HepG2 (cell line): ENCODE results near the gene MIF. TPM values are rescaled to one million over a fixed set of nuclear protein-coding genes. Genes with fewer than 3 reads are reported as not detected.

ENCODE experiments used
- DNMT3B ChIP-seq: conservative IDR thresholded peaks from 2 replicates; pipeline ENCODE4 v1.6.1; 2016; ENCODE audit warnings: missing biosample characterization, control low read depth
- HMGA1 ChIP-seq: sonication (generic); formaldehyde crosslinking; conservative IDR thresholded peaks from 2 replicates; pipeline ENCODE4 v1.4.0; 2020; ENCODE audit warnings: missing genetic modification reagents
- SSRP1 ChIP-seq: IDR thresholded peaks from 2 replicates; pipeline ENCODE4 v1.6.1; 2016; ENCODE audit warnings: control low read depth
- ZMYM2 ChIP-seq: sonication (generic); formaldehyde crosslinking; IDR thresholded peaks from 2 replicates; pipeline ENCODE4 v1.8.0; 2022; ENCODE audit warnings: mild to moderate bottlenecking, missing genetic modification reagents
- ZNF234 ChIP-seq: sonication (generic); formaldehyde crosslinking; conservative IDR thresholded peaks from 2 replicates; pipeline ENCODE4 v1.5.1; 2020; ENCODE audit warnings: mild to moderate bottlenecking, missing genetic modification reagents
- ZNF335 ChIP-seq: sonication (generic); formaldehyde crosslinking; IDR thresholded peaks from 2 replicates; pipeline ENCODE4 v1.4.0; 2020; ENCODE audit warnings: missing genetic modification reagents
- ZNF337 ChIP-seq: sonication (generic); formaldehyde crosslinking; IDR thresholded peaks from 2 replicates; pipeline ENCODE4 v1.5.1; 2020; ENCODE audit warnings: missing genetic modification reagents, low read depth, mild to moderate bottlenecking, borderline replicate concordance
- ZNF383 ChIP-seq: sonication (generic); formaldehyde crosslinking; IDR thresholded peaks from 2 replicates; pipeline ENCODE4 v1.4.0; 2020; ENCODE audit warnings: missing genetic modification reagents, mild to moderate bottlenecking, borderline replicate concordance
- ZNF549 ChIP-seq: sonication (generic); formaldehyde crosslinking; IDR thresholded peaks from 2 replicates; pipeline ENCODE4 v1.5.0; 2020; ENCODE audit warnings: missing genetic modification reagents
- ZNF780A ChIP-seq: sonication (generic); formaldehyde crosslinking; IDR thresholded peaks from 2 replicates; pipeline ENCODE4 v1.8.0; 2022; ENCODE audit warnings: mild to moderate bottlenecking, missing genetic modification reagents, moderate library complexity
- ZZZ3 ChIP-seq: sonication (generic); formaldehyde crosslinking; IDR thresholded peaks from 2 replicates; pipeline ENCODE4 v1.4.0; 2020; ENCODE audit warnings: missing genetic modification reagents, mild to moderate bottlenecking, borderline replicate concordance
- polyA plus RNA-seq, 8 experiments: library from polyadenylated mRNA; depleted of rRNA in 3 of 8; stranded (reverse) in 7 of 8; unstranded in 1 of 8; fragments of >200 nt; fragmentation: Illumina TruSeq in 4 of 8; extraction: Trizol in 4 of 8; gene quantifications; 2 replicates each; pipeline versions ENCODE4 v1.2.1 to v1.2.3, GENCODE V29; 2011 to 2016; ENCODE audit warnings: low read depth in 4 of 8, missing spikeins in 1 of 8, mixed read lengths in 1 of 8; ENCODE audit not compliant: insufficient read depth in 1 of 8
- total RNA-seq, 5 experiments: library from RNA; depleted of rRNA; stranded (reverse); fragments of >200 nt; fragmentation: Illumina TruSeq; extraction: Trizol; gene quantifications; 2 replicates each; pipeline ENCODE4 v1.2.3, GENCODE V29; 2016; ENCODE audit warnings: low read depth in 1 of 5
- TF ChIP-seq, protein P1 (sequence below): sonication (generic); formaldehyde crosslinking; IDR thresholded peaks from 2 replicates; pipeline ENCODE4 v1.4.0; 2020; ENCODE audit warnings: mild to moderate bottlenecking, missing genetic modification reagents
- TF ChIP-seq, protein P2 (sequence below): sonication (generic); formaldehyde crosslinking; IDR thresholded peaks from 2 replicates; pipeline ENCODE4 v1.8.1; 2023; ENCODE audit warnings: mild to moderate bottlenecking, inconsistent platforms, moderate library complexity, missing genetic modification reagents, borderline replicate concordance
- TF ChIP-seq, protein P3 (sequence below): sonication (generic); formaldehyde crosslinking; IDR thresholded peaks from 2 replicates; pipeline ENCODE4 v1.8.0; 2022; ENCODE audit warnings: mild to moderate bottlenecking, missing genetic modification reagents, borderline replicate concordance
- TF ChIP-seq, protein P4 (sequence below): sonication (generic); formaldehyde crosslinking; IDR thresholded peaks from 2 replicates; pipeline ENCODE4 v1.5.0; 2020; ENCODE audit warnings: missing genetic modification reagents
- TF ChIP-seq, protein P5 (sequence below): sonication (generic); formaldehyde crosslinking; IDR thresholded peaks from 2 replicates; pipeline ENCODE4 v1.8.0; 2022; ENCODE audit warnings: mild to moderate bottlenecking, missing genetic modification reagents, moderate library complexity
- TF ChIP-seq, protein P6 (sequence below): sonication (generic); formaldehyde crosslinking; IDR thresholded peaks from 2 replicates; pipeline ENCODE4 v1.8.0; 2022; ENCODE audit warnings: mild to moderate bottlenecking, missing genetic modification reagents, moderate library complexity
- TF ChIP-seq, protein P7 (sequence below): IDR thresholded peaks from 2 replicates; pipeline ENCODE4 v1.6.1; 2016; ENCODE audit warnings: low read depth, control low read depth
- TF ChIP-seq, protein P8 (sequence below): sonication (generic); formaldehyde crosslinking; IDR thresholded peaks from 2 replicates; pipeline ENCODE4 v1.4.0; 2020; ENCODE audit warnings: missing genetic modification reagents

The MIF gene
- total and polyA plus RNA-seq, 2 of the 13 experiments (the other 11 are each of a cell fraction or from before 2014, with no cell fraction given): 634 to 675 TPM

DNA sequence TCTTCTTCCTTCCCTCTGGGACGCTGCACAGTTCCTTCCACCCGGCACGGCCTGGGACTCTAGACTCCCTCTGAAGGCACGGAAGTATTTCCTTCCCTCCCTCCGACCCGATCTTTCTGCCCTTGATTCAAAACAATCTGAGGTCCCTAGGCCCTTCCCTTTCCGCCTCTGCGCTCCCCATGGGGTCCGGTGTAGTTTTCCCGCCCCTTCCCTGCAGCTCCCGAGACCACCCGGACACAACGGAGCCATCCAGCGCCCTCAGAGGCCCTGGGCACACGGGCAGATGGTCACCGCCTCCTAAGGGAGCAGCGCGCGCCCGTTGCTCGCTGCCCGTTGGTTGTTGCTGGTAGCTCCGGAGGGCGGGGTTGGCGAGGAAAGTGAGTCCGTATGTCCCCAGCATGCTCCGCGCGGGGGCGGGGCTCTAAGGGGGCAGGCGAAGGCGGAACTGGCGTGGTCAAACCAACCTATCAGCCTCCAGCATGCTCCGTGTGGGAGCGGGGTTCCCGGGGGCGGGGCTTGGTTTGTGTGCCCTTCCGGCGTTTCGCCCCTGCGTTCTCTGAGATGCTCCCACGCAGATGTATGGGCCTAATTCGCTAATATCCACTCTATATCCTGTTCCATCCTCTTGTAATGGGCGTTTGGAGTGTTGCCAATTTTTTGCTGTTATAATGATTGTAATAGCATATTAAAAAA, 19.6 kb downstream of the MIF start (continued):
- TF ChIP-seq, protein P1, sequence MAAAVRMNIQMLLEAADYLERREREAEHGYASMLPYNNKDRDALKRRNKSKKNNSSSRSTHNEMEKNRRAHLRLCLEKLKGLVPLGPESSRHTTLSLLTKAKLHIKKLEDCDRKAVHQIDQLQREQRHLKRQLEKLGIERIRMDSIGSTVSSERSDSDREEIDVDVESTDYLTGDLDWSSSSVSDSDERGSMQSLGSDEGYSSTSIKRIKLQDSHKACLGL: peak; percentile 53; the same call in 1 of the 2 replicates
- no peak for TF ChIP-seq ZNF234
- TF ChIP-seq, protein P2, sequence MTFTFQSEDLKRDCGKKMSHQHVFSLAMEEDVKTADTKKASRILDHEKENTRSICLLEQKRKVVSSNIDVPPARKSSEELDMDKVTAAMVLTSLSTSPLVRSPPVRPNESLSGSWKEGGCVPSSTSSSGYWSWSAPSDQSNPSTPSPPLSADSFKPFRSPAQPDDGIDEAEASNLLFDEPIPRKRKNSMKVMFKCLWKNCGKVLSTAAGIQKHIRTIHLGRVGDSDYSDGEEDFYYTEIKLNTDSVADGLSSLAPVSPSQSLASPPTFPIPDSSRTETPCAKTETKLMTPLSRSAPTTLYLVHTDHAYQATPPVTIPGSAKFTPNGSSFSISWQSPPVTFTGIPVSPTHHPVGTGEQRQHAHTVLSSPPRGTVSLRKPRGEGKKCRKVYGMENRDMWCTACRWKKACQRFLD: 0 out of 2 replicates have a peak, but pooled peaks have one; percentile 62
- TF ChIP-seq, protein P3, sequence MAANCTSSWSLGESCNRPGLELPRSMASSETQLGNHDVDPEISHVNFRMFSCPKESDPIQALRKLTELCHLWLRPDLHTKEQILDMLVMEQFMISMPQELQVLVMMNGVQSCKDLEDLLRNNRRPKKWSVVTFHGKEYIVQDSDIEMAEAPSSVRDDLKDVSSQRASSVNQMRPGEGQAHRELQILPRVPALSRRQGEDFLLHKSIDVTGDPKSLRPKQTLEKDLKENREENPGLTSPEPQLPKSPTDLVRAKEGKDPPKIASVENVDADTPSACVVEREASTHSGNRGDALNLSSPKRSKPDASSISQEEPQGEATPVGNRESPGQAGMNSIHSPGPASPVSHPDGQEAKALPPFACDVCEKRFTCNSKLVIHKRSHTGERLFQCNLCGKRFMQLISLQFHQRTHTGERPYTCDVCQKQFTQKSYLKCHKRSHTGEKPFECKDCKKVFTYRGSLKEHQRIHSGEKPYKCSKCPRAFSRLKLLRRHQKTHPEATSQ (CRISPR knock-in tag): 0 out of 2 replicates have a peak, but pooled peaks have one; percentile 45
- TF ChIP-seq, protein P4, sequence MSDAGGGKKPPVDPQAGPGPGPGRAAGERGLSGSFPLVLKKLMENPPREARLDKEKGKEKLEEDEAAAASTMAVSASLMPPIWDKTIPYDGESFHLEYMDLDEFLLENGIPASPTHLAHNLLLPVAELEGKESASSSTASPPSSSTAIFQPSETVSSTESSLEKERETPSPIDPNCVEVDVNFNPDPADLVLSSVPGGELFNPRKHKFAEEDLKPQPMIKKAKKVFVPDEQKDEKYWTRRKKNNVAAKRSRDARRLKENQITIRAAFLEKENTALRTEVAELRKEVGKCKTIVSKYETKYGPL: no peak
- TF ChIP-seq, protein P5, sequence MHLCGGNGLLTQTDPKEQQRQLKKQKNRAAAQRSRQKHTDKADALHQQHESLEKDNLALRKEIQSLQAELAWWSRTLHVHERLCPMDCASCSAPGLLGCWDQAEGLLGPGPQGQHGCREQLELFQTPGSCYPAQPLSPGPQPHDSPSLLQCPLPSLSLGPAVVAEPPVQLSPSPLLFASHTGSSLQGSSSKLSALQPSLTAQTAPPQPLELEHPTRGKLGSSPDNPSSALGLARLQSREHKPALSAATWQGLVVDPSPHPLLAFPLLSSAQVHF (CRISPR knock-in tag): peak; percentile 72
- TF ChIP-seq, protein P6, sequence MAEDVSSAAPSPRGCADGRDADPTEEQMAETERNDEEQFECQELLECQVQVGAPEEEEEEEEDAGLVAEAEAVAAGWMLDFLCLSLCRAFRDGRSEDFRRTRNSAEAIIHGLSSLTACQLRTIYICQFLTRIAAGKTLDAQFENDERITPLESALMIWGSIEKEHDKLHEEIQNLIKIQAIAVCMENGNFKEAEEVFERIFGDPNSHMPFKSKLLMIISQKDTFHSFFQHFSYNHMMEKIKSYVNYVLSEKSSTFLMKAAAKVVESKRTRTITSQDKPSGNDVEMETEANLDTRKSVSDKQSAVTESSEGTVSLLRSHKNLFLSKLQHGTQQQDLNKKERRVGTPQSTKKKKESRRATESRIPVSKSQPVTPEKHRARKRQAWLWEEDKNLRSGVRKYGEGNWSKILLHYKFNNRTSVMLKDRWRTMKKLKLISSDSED (CRISPR knock-in tag): no peak
- TF ChIP-seq ZNF549 (CRISPR knock-in tag): no peak
- TF ChIP-seq ZNF780A: peak; percentile 54; the same call in 1 of the 2 replicates
- no peak; the same call in 1 of the 2 replicates for TF ChIP-seq ZZZ3 (CRISPR knock-in tag)
- peak; percentile 82; the same call in 1 of the 2 replicates for TF ChIP-seq ZNF337
- TF ChIP-seq, protein P7, sequence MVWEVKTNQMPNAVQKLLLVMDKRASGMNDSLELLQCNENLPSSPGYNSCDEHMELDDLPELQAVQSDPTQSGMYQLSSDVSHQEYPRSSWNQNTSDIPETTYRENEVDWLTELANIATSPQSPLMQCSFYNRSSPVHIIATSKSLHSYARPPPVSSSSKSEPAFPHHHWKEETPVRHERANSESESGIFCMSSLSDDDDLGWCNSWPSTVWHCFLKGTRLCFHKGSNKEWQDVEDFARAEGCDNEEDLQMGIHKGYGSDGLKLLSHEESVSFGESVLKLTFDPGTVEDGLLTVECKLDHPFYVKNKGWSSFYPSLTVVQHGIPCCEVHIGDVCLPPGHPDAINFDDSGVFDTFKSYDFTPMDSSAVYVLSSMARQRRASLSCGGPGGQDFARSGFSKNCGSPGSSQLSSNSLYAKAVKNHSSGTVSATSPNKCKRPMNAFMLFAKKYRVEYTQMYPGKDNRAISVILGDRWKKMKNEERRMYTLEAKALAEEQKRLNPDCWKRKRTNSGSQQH: no peak; the same call in 1 of the 2 replicates
- TF ChIP-seq HMGA1 (CRISPR knock-in tag): no peak
- peak; percentile 73; the same call in 1 of the 2 replicates for TF ChIP-seq ZNF335
- TF ChIP-seq, protein P8, sequence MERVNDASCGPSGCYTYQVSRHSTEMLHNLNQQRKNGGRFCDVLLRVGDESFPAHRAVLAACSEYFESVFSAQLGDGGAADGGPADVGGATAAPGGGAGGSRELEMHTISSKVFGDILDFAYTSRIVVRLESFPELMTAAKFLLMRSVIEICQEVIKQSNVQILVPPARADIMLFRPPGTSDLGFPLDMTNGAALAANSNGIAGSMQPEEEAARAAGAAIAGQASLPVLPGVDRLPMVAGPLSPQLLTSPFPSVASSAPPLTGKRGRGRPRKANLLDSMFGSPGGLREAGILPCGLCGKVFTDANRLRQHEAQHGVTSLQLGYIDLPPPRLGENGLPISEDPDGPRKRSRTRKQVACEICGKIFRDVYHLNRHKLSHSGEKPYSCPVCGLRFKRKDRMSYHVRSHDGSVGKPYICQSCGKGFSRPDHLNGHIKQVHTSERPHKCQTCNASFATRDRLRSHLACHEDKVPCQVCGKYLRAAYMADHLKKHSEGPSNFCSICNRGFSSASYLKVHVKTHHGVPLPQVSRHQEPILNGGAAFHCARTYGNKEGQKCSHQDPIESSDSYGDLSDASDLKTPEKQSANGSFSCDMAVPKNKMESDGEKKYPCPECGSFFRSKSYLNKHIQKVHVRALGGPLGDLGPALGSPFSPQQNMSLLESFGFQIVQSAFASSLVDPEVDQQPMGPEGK (CRISPR knock-in tag): peak; percentile 75
- TF ChIP-seq SSRP1: peak; percentile 64; the same call in 1 of the 2 replicates
- 0 out of 2 replicates have a peak, but pooled peaks have one; percentile 29 for TF ChIP-seq ZMYM2 (CRISPR knock-in tag)
- no peak for TF ChIP-seq ZNF383 (CRISPR knock-in tag)
- TF ChIP-seq DNMT3B (CRISPR knock-in tag): no peak
